GM19395 (cell line): ENCODE results near the gene SPIN1.

ENCODE experiments used
- ATAC-seq: cut with Tn5 transposase; IDR thresholded peaks from one replicate; pipeline ENCODE4 v1.9.1; 2021; ENCODE audit warnings: mild to moderate bottlenecking, moderate library complexity; ENCODE audit not compliant: unreplicated experiment

SPIN1 gene

GRCh38 chr9:88433583-88434255 lies 45.5 kb downstream of the SPIN1 start:
- no peak for ATAC-seq

GRCh38 chr9:88435336-88435735 lies 47.1 kb downstream of the SPIN1 start:
- ATAC-seq = no peak

GRCh38 chr9:88436379-88436778 lies 48.1 kb downstream of the SPIN1 start:
- no peak for ATAC-seq

GRCh38 chr9:88437210-88438146 lies 49.2 kb downstream of the SPIN1 start:
- ATAC-seq = no peak

- ATAC-seq = no peak
Measured at GRCh38 chr9:88438811-88439210, 50.6 kb downstream of the SPIN1 start.

GRCh38 chr9:88441301-88442007 lies 53.2 kb downstream of the SPIN1 start:
- ATAC-seq = no peak

GRCh38 chr9:88443480-88444113 lies 55.4 kb downstream of the SPIN1 start:
- ATAC-seq = no peak

GRCh38 chr9:88446728-88447127 lies 58.5 kb downstream of the SPIN1 start:
- ATAC-seq = no peak

- no peak for ATAC-seq
Measured at GRCh38 chr9:88447431-88447830, 59.2 kb downstream of the SPIN1 start.

- ATAC-seq = no peak
Measured at GRCh38 chr9:88451160-88451559, 62.9 kb downstream of the SPIN1 start.

GRCh38 chr9:88458716-88459465 lies 70.6 kb downstream of the SPIN1 start:
- ATAC-seq = no peak

GRCh38 chr9:88460587-88461332 lies 72.5 kb downstream of the SPIN1 start:
- no peak for ATAC-seq

GRCh38 chr9:88462191-88462590 lies 73.9 kb downstream of the SPIN1 start:
- no peak for ATAC-seq

GRCh38 chr9:88464851-88465250 lies 76.6 kb downstream of the SPIN1 start:
- ATAC-seq = no peak

GRCh38 chr9:88468226-88468625 lies 80.0 kb downstream of the SPIN1 start:
- no peak for ATAC-seq

GRCh38 chr9:88476491-88477271 lies 88.4 kb downstream of the SPIN1 start:
- ATAC-seq = no peak

GRCh38 chr9:88477300-88477751 lies 89.1 kb downstream of the SPIN1 start:
- no peak for ATAC-seq

- ATAC-seq = no peak
Measured at GRCh38 chr9:88478246-88478645, 90.0 kb downstream of the SPIN1 start.

GRCh38 chr9:88481933-88482332 lies 93.7 kb downstream of the SPIN1 start:
- ATAC-seq = no peak
